ENCODE measurements around the gene GJA3. TPM values are rescaled to one million over a fixed set of nuclear protein-coding genes. Genes with fewer than 3 reads are reported as not detected.

Gene GJA3
- total and polyA plus RNA-seq, 2 of the 4 experiments (the other 2 are of a cell fraction): 1.5 to 2.7 TPM

- H2AK5ac ChIP-seq (ENCODE audit: low read depth, low read length): no peak overlapping the region
- no peak overlapping the region for H3K4ac ChIP-seq (ENCODE audit: low read depth, low read length)
- WGBS, 2 experiments (ENCODE audit: extremely low coverage in 2 of 2, insufficient read length in 1 of 2): 92% methylated on average over 10 of the region's 30 CpGs; no CpG with 5 or more reads in 1 of the 2 experiments
- DNase-seq (no peak), ATAC-seq (ENCODE audit: low read depth) (no peak)
- peaks cover 2% of the 10 kb centered on the region; the same call in 1 of the 2 replicates for H3K4me1 ChIP-seq (ENCODE audit: control insufficient read depth, insufficient read depth, low read length)
- H3K79me1 ChIP-seq (ENCODE audit: low read depth in 1 of 2, low read length in 2 of 2): no peaks in the 10 kb centered on the region
- no peak overlapping the region for H2BK20ac ChIP-seq (ENCODE audit: low read depth, low read length)
- no peaks in the 10 kb centered on the region for H4K20me1 ChIP-seq (ENCODE audit: insufficient read depth, low read length)
- TF ChIP-seq FOS (IDR thresholded peaks at IDR 0.05; ENCODE audit: low read depth, low read length) (no peak), USF2 (IDR thresholded peaks at IDR 0.05; ENCODE audit: low read depth, low read length) (no peak), CTCF (conservative IDR thresholded peaks at IDR 0.05; ENCODE audit: low read depth, low read length) (no peak), MXI1 (IDR thresholded peaks at IDR 0.05; ENCODE audit: borderline replicate concordance, low read depth, low read length) (no peak), RCOR1 (IDR thresholded peaks at IDR 0.05; ENCODE audit: insufficient replicate concordance, low read length) (no peak), ELK1 (IDR thresholded peaks at IDR 0.05; ENCODE audit: borderline replicate concordance, low read depth, low read length) (no peak), CEBPB (IDR thresholded peaks at IDR 0.05; ENCODE audit: low read depth, low read length) (no peak), MAFK (IDR thresholded peaks at IDR 0.05; ENCODE audit: low read depth, low read length) (no peak), MAZ (IDR thresholded peaks at IDR 0.05; ENCODE audit: borderline replicate concordance, low read depth, low read length) (no peak), RAD21 (IDR thresholded peaks at IDR 0.05; ENCODE audit: low read length) (no peak), CHD1 (IDR thresholded peaks at IDR 0.05; ENCODE audit: low read depth, low read length) (no peak)
- BruUV-seq (replicated peaks): no TSS peak
- dilution Hi-C loops (cut with HindIII; ENCODE audit: low sequenced_read_pairs, unreplicated experiment): no loop called here
- no peak overlapping the region for H4K8ac ChIP-seq (ENCODE audit: low read depth in 2 of 2, low read length in 2 of 2)
- no peak overlapping the region for H3K14ac ChIP-seq (replicated peaks; ENCODE audit: low read depth, low read length)
- no peak overlapping the region for H2BK120ac ChIP-seq (ENCODE audit: low read depth, low read length)
- H3K36me3 ChIP-seq (ENCODE audit: control insufficient read depth, insufficient read depth, low read length): peaks cover 1% of the 10 kb centered on the region; the same call in 1 of the 2 replicates
- H3K4me2 ChIP-seq (ENCODE audit: low read depth, low read length): no peak overlapping the region
- no peak overlapping the region for H3K9ac ChIP-seq (ENCODE audit: low read depth, low read length)
- CTCF ChIA-PET: interaction anchor here (1.4 kb wide), 1 partner anchor 11 kb away, joined by 3 read pairs; no protein-coding TSS in a partner anchor
- no peak overlapping the region for H4K91ac ChIP-seq (ENCODE audit: insufficient read depth, low read depth, low read length)
- no peak overlapping the region for H2BK5ac ChIP-seq (ENCODE audit: low read depth, low read length, poor library complexity, severe bottlenecking)
- POLR2A ChIA-PET (ENCODE audit: unreplicated experiment): no interaction called here
- no peak overlapping the region for H2AFZ ChIP-seq (replicated peaks; ENCODE audit: low read length, poor library complexity)
- H4K5ac ChIP-seq (ENCODE audit: low read depth, low read length): no peak overlapping the region
- no peak overlapping the region for H3K23ac ChIP-seq (ENCODE audit: low read depth, low read length)
- H3K27me3 ChIP-seq (ENCODE audit: control insufficient read depth, insufficient read depth, low read length): peaks cover 17% of the 10 kb centered on the region
- no peak overlapping the region for H3K56ac ChIP-seq (ENCODE audit: extremely low read depth, insufficient read depth, low read length)
- in situ Hi-C loops (cut with MboI; ENCODE audit: low sequenced_read_pairs): no loop called here
- no peak overlapping the region for H3K27ac ChIP-seq (ENCODE audit: insufficient read depth, low read length)
- H3K9me3 ChIP-seq (ENCODE audit: control insufficient read depth, insufficient read depth, low read length): no peaks in the 10 kb centered on the region
- intact Hi-C loops (cut with micrococcal nuclease): no loop called here
- H3K4me3 ChIP-seq (ENCODE audit: insufficient read depth, low read depth, low read length): no peak overlapping the region
- no peak overlapping the region for H2BK15ac ChIP-seq (ENCODE audit: low read depth, low read length)
- H3K9me1 ChIP-seq (ENCODE audit: insufficient read depth, low read length): no peaks in the 10 kb centered on the region
- no peak overlapping the region for H2AK9ac ChIP-seq (replicated peaks; ENCODE audit: low read depth, low read length, poor library complexity)
- no peak overlapping the region for H3K18ac ChIP-seq (ENCODE audit: low read depth, low read length)
Measured at GRCh38 chr13:20142927-20143480, 17.8 kb downstream of the GJA3 start.
